H1 (cell line): ENCODE data around the gene PCTP. TPM values are rescaled to one million over a fixed set of nuclear protein-coding genes. Genes with fewer than 3 reads are reported as not detected.

Experiments
- HDAC2 ChIP-seq, 2 experiments: fragments of 300-600 bp in 1 of 2; sonication (generic) in 1 of 2; IDR thresholded peaks; 2 replicates each; pipeline ENCODE4 v1.6.1; 2011 to 2012; ENCODE audit warnings: low read depth in 2 of 2, low read length in 2 of 2, mild to moderate bottlenecking in 2 of 2, moderate library complexity in 2 of 2, borderline replicate concordance in 1 of 2, inconsistent platforms in 1 of 2
- RFX5 ChIP-seq: IDR thresholded peaks from 2 replicates; pipeline ENCODE4 v1.6.1; 2011; ENCODE audit warnings: low read depth, low read length, improper control_type of control experiment, borderline replicate concordance
- polyA plus RNA-seq, 7 experiments: library from polyadenylated mRNA; depleted of rRNA in 3 of 7; stranded (reverse) in 5 of 7; unstranded in 2 of 7; fragments of >200 nt in 5 of 7; fragments of 200-250 nt in 2 of 7; gene quantifications; 1 replicate in 5 of 7; 2 replicates in 1 of 7; 4 replicates in 1 of 7; pipeline versions ENCODE4 v1.2.1 to v1.2.3, GENCODE V29; 2011 to 2013; ENCODE audit warnings: missing spikeins in 2 of 7, mixed read lengths in 2 of 7
- total RNA-seq: library from RNA; stranded (reverse); fragmentation: NEBNext Ultra II Directional; extraction: Animal tissue kit (Norgen Biotek cat#: 25700); gene quantifications from 2 replicates; pipeline ENCODE4 v1.2.1, GENCODE V29; 2021

PCTP gene
- total and polyA plus RNA-seq, 2 of the 8 experiments (the other 6 are each of a cell fraction or from before 2014, with no cell fraction given), result 14.1 to 14.6 TPM

DNA sequence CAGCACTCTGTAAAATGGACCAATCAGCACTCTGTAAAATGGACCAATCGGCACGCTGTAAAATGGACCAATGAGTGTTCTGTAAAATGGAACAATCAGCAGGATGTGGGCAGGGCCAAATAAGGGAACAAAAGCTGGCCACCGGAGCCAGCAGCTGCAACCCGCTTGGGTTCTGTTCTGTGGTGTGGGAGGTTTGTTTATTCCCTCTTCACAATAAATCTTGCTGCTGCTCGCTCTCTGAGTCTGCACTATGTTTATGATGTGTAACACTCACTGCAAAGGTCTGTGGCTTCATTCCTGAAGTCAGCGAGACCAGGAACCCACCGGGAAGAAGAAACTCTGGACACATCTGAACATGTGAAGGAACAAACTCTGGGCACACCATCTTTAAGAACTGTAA, 48.7 kb upstream of the PCTP start (continued):
- TF ChIP-seq HDAC2 (IDR thresholded peaks at IDR 0.05; ENCODE audit: borderline replicate concordance in 1 of 2, low read depth in 2 of 2, low read length in 2 of 2) (no peak), RFX5 (no peak)
